ENCODE data around the gene BLOC1S6. TPM values are rescaled to one million over a fixed set of nuclear protein-coding genes. Genes with fewer than 3 reads are reported as not detected.

The BLOC1S6 gene
- polyA plus RNA-seq, 1 donor from 2014 or later: 179 TPM

GRCh38 chr15:45611305-45611704 is 24.1 kb downstream of the BLOC1S6 start:
- Histone ChIP-seq H4K20me1 (ENCODE audit: insufficient read depth) (no peaks in the 10 kb centered on the region), H3K27ac (ENCODE audit: low read length) (no peak overlapping the region), H3F3A (ENCODE audit: insufficient read depth, low read length, poor library complexity, severe bottlenecking) (no peaks in the 10 kb centered on the region), H3K4me2 (ENCODE audit: low read length) (no peak overlapping the region), H3K79me2 (replicated peaks; ENCODE audit: insufficient read depth, low read length) (no peaks in the 10 kb centered on the region), H3K27me3 (ENCODE audit: insufficient read depth, low read depth, low read length) (no peaks in the 10 kb centered on the region), H3K9me3 (ENCODE audit: low read length) (no peaks in the 10 kb centered on the region), H2AFZ (ENCODE audit: low read depth, low read length) (no peak overlapping the region), H3K36me3 (ENCODE audit: insufficient read depth, low read length) (no peaks in the 10 kb centered on the region), H3K9ac (ENCODE audit: low read length) (no peak overlapping the region), H3K9me2 (ENCODE audit: insufficient read depth, low read length) (no peaks in the 10 kb centered on the region), H3K4me3 (ENCODE audit: low read length) (no peak overlapping the region)
- TF ChIP-seq POLR2AphosphoS5 (IDR thresholded peaks at IDR 0.05) (no peak), CTCF (IDR thresholded peaks at IDR 0.05; ENCODE audit: poor library complexity, severe bottlenecking) (peak; percentile 39), EP300 (conservative IDR thresholded peaks at IDR 0.05; ENCODE audit: poor library complexity, severe bottlenecking) (no peak)

GRCh38 chr15:45612790-45613415 is 25.7 kb downstream of the BLOC1S6 start:
- Histone ChIP-seq H3K9me3 (ENCODE audit: low read length) (no peaks in the 10 kb centered on the region), H4K20me1 (ENCODE audit: insufficient read depth) (no peaks in the 10 kb centered on the region), H3K4me3 (ENCODE audit: low read length) (no peak overlapping the region), H2AFZ (ENCODE audit: low read depth, low read length) (no peak overlapping the region), H3K79me2 (replicated peaks; ENCODE audit: insufficient read depth, low read length) (no peaks in the 10 kb centered on the region), H3K27ac (ENCODE audit: low read length) (no peak overlapping the region), H3K36me3 (ENCODE audit: insufficient read depth, low read length) (no peaks in the 10 kb centered on the region), H3K9me2 (ENCODE audit: insufficient read depth, low read length) (no peaks in the 10 kb centered on the region), H3K27me3 (ENCODE audit: insufficient read depth, low read depth, low read length) (no peaks in the 10 kb centered on the region), H3K9ac (ENCODE audit: low read length) (no peak overlapping the region), H3K4me2 (ENCODE audit: low read length) (no peak overlapping the region), H3F3A (ENCODE audit: insufficient read depth, low read length, poor library complexity, severe bottlenecking) (no peaks in the 10 kb centered on the region)
- TF ChIP-seq CTCF (IDR thresholded peaks at IDR 0.05; ENCODE audit: poor library complexity, severe bottlenecking) (no peak), SMC3 (conservative IDR thresholded peaks at IDR 0.05; ENCODE audit: poor library complexity) (no peak), EZH2 (IDR thresholded peaks at IDR 0.05; ENCODE audit: borderline replicate concordance, insufficient read depth, low read length, poor library complexity, severe bottlenecking) (no peak), MXI1 (conservative IDR thresholded peaks at IDR 0.05; ENCODE audit: poor library complexity, severe bottlenecking) (no peak), POLR2AphosphoS5 (IDR thresholded peaks at IDR 0.05) (no peak), REST (IDR thresholded peaks at IDR 0.05; ENCODE audit: borderline replicate concordance) (no peak), RAD21 (conservative IDR thresholded peaks at IDR 0.05) (no peak), TAF1 (IDR thresholded peaks at IDR 0.05; ENCODE audit: low read depth) (no peak), EP300 (conservative IDR thresholded peaks at IDR 0.05; ENCODE audit: poor library complexity, severe bottlenecking) (no peak)

Data from neural cell (in vitro differentiated cells).